ENCODE results near the gene DUSP9. TPM values are rescaled to one million over a fixed set of nuclear protein-coding genes. Genes with fewer than 3 reads are reported as not detected.

The DUSP9 gene
- total RNA-seq, 1 donor from 2014 or later = 0.20 TPM

- Mint-ChIP-seq H3K27me3 (ENCODE audit: low read depth, unreplicated experiment) (peaks cover 30% of the 10 kb centered on the region), H3K4me1 (ENCODE audit: low read depth, unreplicated experiment) (no peaks in the 10 kb centered on the region), H3K9me3 (ENCODE audit: unreplicated experiment) (no peaks in the 10 kb centered on the region), H3K36me3 (ENCODE audit: low read depth, unreplicated experiment) (no peaks in the 10 kb centered on the region), H3K4me3 (ENCODE audit: unreplicated experiment) (no peak overlapping the region), H3K27ac (ENCODE audit: unreplicated experiment) (no peak overlapping the region)
- Histone ChIP-seq H3K4me1 (ENCODE audit: insufficient read depth, low read length) (peaks cover 1% of the 10 kb centered on the region), H3K9ac (ENCODE audit: low read length) (no peak overlapping the region), H3K79me2 (ENCODE audit: insufficient read depth, low read length) (no peaks in the 10 kb centered on the region), H3K9me3 (ENCODE audit: insufficient read depth, low read depth, low read length) (no peaks in the 10 kb centered on the region), H4K20me1 (ENCODE audit: insufficient read depth, low read length) (no peaks in the 10 kb centered on the region), H3K4me3 (ENCODE audit: insufficient read depth, low read depth, low read length) (no peak overlapping the region), H3K27ac (ENCODE audit: low read depth, low read length) (no peak overlapping the region), H3K4me2 (ENCODE audit: low read length) (no peak overlapping the region), H3K36me3 (ENCODE audit: insufficient read depth, low read length) (no peaks in the 10 kb centered on the region), H2AFZ (ENCODE audit: low read depth, low read length) (no peak overlapping the region), H3K27me3 (ENCODE audit: insufficient read depth, low read length) (peaks cover 5% of the 10 kb centered on the region)
- no peak for TF ChIP-seq CTCF (IDR thresholded peaks at IDR 0.05; ENCODE audit: insufficient read depth, low read depth, low read length)
- TF ChIP-seq EZH2 (IDR thresholded peaks at IDR 0.05; ENCODE audit: insufficient read depth, low read length) = no peak
- FAIRE-seq = no peak
- no peak for DNase-seq (ENCODE audit: low read depth)
Observed at GRCh38 chrX:153636716-153637115, 10.3 kb upstream of the DUSP9 start.

DNA sequence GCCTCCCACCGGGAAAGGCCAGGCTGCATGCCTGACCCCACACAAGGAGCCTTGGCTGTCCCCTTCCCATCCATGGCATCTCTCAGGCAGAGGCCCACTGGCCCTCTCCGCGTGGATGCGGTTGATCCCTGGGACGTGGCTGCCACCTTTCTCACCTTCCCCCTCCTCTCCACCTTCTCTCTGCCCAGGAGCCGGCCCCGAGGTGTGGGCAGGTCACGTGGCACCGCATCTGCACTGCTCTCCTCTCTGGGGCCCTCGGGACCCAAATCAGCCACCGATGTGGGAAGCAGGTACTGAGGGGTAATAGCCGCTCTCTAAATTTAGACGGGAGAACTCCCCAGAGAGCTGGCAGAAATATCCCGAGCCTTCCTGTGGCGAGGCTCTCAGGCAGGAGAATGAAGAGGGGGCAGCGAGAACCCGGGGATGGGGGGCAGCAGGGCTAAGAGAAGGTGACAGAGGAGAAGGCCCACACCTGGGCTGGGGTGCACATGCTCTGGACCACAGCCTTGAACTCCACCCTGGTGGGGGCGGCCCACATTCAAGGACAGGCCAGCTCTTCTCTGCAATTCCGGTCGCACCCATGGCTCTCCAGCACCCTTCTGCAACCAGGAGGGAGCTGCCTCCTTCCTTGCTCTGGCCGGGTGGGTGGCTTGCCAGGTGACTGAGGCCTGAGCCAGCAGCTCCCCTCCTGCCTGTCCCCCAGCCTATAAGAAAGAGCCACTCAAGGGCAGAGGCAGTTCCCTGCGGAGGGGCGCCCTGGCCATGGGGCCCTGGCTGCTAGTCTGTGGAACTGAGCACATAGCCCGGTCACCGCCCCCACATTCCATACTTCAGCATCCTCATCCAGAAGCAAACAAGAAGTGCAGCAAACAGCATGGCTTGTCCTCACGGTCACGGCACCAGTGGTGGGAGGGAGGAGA lies 9.6 kb upstream of the DUSP9 start:
- no peaks in the 10 kb centered on the region for H3K79me2 ChIP-seq (ENCODE audit: insufficient read depth, low read length)
- Mint-ChIP-seq H3K36me3 (ENCODE audit: low read depth, unreplicated experiment) (no peaks in the 10 kb centered on the region), H3K4me3 (ENCODE audit: unreplicated experiment) (no peak overlapping the region), H3K27me3 (ENCODE audit: low read depth, unreplicated experiment) (peaks cover 27% of the 10 kb centered on the region), H3K9me3 (ENCODE audit: unreplicated experiment) (no peaks in the 10 kb centered on the region), H3K27ac (ENCODE audit: unreplicated experiment) (no peak overlapping the region), H3K4me1 (ENCODE audit: low read depth, unreplicated experiment) (no peaks in the 10 kb centered on the region)
- no peaks in the 10 kb centered on the region for H4K20me1 ChIP-seq (ENCODE audit: insufficient read depth, low read length)
- H3K4me1 ChIP-seq (ENCODE audit: insufficient read depth, low read length) = peaks cover 3% of the 10 kb centered on the region
- H3K4me2 ChIP-seq (ENCODE audit: low read length) = no peak overlapping the region
- no peaks in the 10 kb centered on the region for H3K9me3 ChIP-seq (ENCODE audit: insufficient read depth, low read depth, low read length)
- H3K36me3 ChIP-seq (ENCODE audit: insufficient read depth, low read length) = no peaks in the 10 kb centered on the region
- FAIRE-seq = no peak
- TF ChIP-seq EZH2 (IDR thresholded peaks at IDR 0.05; ENCODE audit: insufficient read depth, low read length) = no peak
- no peak for TF ChIP-seq CTCF (IDR thresholded peaks at IDR 0.05; ENCODE audit: insufficient read depth, low read depth, low read length)
- peaks cover 6% of the 10 kb centered on the region for H3K27me3 ChIP-seq (ENCODE audit: insufficient read depth, low read length)
- no peak overlapping the region for H3K27ac ChIP-seq (ENCODE audit: low read depth, low read length)
- no peak overlapping the region for H3K9ac ChIP-seq (ENCODE audit: low read length)
- no peak overlapping the region for H3K4me3 ChIP-seq (ENCODE audit: insufficient read depth, low read depth, low read length)
- H2AFZ ChIP-seq (ENCODE audit: low read depth, low read length) = no peak overlapping the region
- DNase-seq (ENCODE audit: low read depth) = no peak

- H3K4me3 Mint-ChIP-seq (ENCODE audit: unreplicated experiment) = no peak overlapping the region
- H3K4me1 ChIP-seq (ENCODE audit: insufficient read depth, low read length) = peaks cover 3% of the 10 kb centered on the region
- H4K20me1 ChIP-seq (ENCODE audit: insufficient read depth, low read length) = no peaks in the 10 kb centered on the region
- no peaks in the 10 kb centered on the region for H3K9me3 Mint-ChIP-seq (ENCODE audit: unreplicated experiment)
- H3K4me3 ChIP-seq (ENCODE audit: insufficient read depth, low read depth, low read length) = no peak overlapping the region
- peaks cover 31% of the 10 kb centered on the region for H3K27me3 Mint-ChIP-seq (ENCODE audit: low read depth, unreplicated experiment)
- no peaks in the 10 kb centered on the region for H3K79me2 ChIP-seq (ENCODE audit: insufficient read depth, low read length)
- TF ChIP-seq CTCF (IDR thresholded peaks at IDR 0.05; ENCODE audit: insufficient read depth, low read depth, low read length) (no peak), EZH2 (IDR thresholded peaks at IDR 0.05; ENCODE audit: insufficient read depth, low read length) (no peak)
- no peaks in the 10 kb centered on the region for H3K36me3 Mint-ChIP-seq (ENCODE audit: low read depth, unreplicated experiment)
- H3K9ac ChIP-seq (ENCODE audit: low read length) = no peak overlapping the region
- H3K27me3 ChIP-seq (ENCODE audit: insufficient read depth, low read length) = peaks cover 10% of the 10 kb centered on the region
- no peaks in the 10 kb centered on the region for H3K9me3 ChIP-seq (ENCODE audit: insufficient read depth, low read depth, low read length)
- no peak overlapping the region for H3K27ac Mint-ChIP-seq (ENCODE audit: unreplicated experiment)
- no peak overlapping the region for H2AFZ ChIP-seq (ENCODE audit: low read depth, low read length)
- H3K27ac ChIP-seq (ENCODE audit: low read depth, low read length) = no peak overlapping the region
- FAIRE-seq (no peak), DNase-seq (ENCODE audit: low read depth) (no peak)
- H3K36me3 ChIP-seq (ENCODE audit: insufficient read depth, low read length) = no peaks in the 10 kb centered on the region
- H3K4me1 Mint-ChIP-seq (ENCODE audit: low read depth, unreplicated experiment) = no peaks in the 10 kb centered on the region
- no peak overlapping the region for H3K4me2 ChIP-seq (ENCODE audit: low read length)
Observed at GRCh38 chrX:153638041-153638371, 9.0 kb upstream of the DUSP9 start.

Data from astrocyte (in vitro differentiated cells and primary cell).